Caco-2 (cell line): Measurements from ENCODE around the gene FNDC3B. TPM values are rescaled to one million over a fixed set of nuclear protein-coding genes. Genes with fewer than 3 reads are reported as not detected.

Experiments
- BruUV-seq: library from RNA; stranded (reverse); fragments of 400-500 nt; replicated peaks from 2 replicates; lab custom pipeline; 2021; lab: Mats Ljungman, UMichigan
- CTCF ChIA-PET: fragments of 300-600 bp; sonication (Branson Sonifier 250); formaldehyde crosslinking; loops from one replicate; lab custom pipeline; 2022; ENCODE audit warnings: antibody characterized with exemption; lab: Charles Lee
- POLR2A ChIA-PET: fragments of 300-600 bp; sonication (Branson Sonifier 250); formaldehyde crosslinking; loops from one replicate; lab custom pipeline; 2022; ENCODE audit warnings: antibody characterized with exemption; lab: Charles Lee
- DNase-seq, 2 experiments: peaks; one replicate each; pipeline versions ENCODE4 v3.0.0 to v3.0.0-alpha.2; 2020 to 2022
- H3K27me3 ChIP-seq: replicated peaks from 2 replicates; pipeline ENCODE4 v1.6.0; 2011; ENCODE audit warnings: low read length; ENCODE audit not compliant: control insufficient read depth, insufficient read depth
- H3K36me3 ChIP-seq: 2 replicates; pipeline ENCODE4 v1.5.1; 2011; ENCODE audit warnings: low read length; ENCODE audit not compliant: control insufficient read depth, insufficient read depth
- H3K4me1 ChIP-seq: fragments of 250-450 bp; sonication (Bioruptor Pico); 2 replicates; pipeline ENCODE4 v1.5.1; 2020; ENCODE audit warnings: mild to moderate bottlenecking
- H3K4me3 ChIP-seq: 2 replicates; pipeline ENCODE4 v1.5.1; 2011; ENCODE audit warnings: low read depth, mild to moderate bottlenecking, control low read depth, low read length
- H3K9me3 ChIP-seq: fragments of 250-450 bp; sonication (Bioruptor Pico); 2 replicates; pipeline ENCODE4 v1.5.1; 2020; ENCODE audit warnings: mild to moderate bottlenecking, moderate library complexity
- H3K27ac Mint-ChIP-seq: one replicate; pipeline ENCODE4 v1.8.0; 2022; ENCODE audit warnings: mixed read lengths; ENCODE audit not compliant: unreplicated experiment
- H3K27me3 Mint-ChIP-seq: one replicate; pipeline ENCODE4 v1.8.0; 2022; ENCODE audit warnings: mixed read lengths; ENCODE audit not compliant: insufficient read depth, unreplicated experiment
- H3K36me3 Mint-ChIP-seq: one replicate; pipeline ENCODE4 v1.8.0; 2022; ENCODE audit warnings: mild to moderate bottlenecking, mixed read lengths; ENCODE audit not compliant: insufficient read depth, unreplicated experiment
- H3K4me1 Mint-ChIP-seq: one replicate; pipeline ENCODE4 v1.8.0; 2022; ENCODE audit warnings: low read depth, mixed read lengths; ENCODE audit not compliant: unreplicated experiment
- H3K4me3 Mint-ChIP-seq: one replicate; pipeline ENCODE4 v1.8.0; 2022; ENCODE audit warnings: mild to moderate bottlenecking, moderate library complexity, mixed read lengths; ENCODE audit not compliant: unreplicated experiment
- H3K9me3 Mint-ChIP-seq: one replicate; pipeline ENCODE4 v1.8.0; 2022; ENCODE audit warnings: mixed read lengths; ENCODE audit not compliant: unreplicated experiment
- CTCF ChIP-seq, 2 experiments: fragments of 200-600 bp in 1 of 2; IDR thresholded peaks; 1 replicate in 1 of 2; 2 replicates in 1 of 2; pipeline versions ENCODE4 v1.5.1 to v1.8.0; 2011 to 2022; ENCODE audit warnings: antibody characterized with exemption in 1 of 2, control low read depth in 1 of 2, inconsistent platforms in 1 of 2, low read depth in 1 of 2, low read length in 1 of 2, mild to moderate bottlenecking in 1 of 2, moderate library complexity in 1 of 2; ENCODE audit not compliant: insufficient read depth in 1 of 2, severe bottlenecking in 1 of 2, unreplicated experiment in 1 of 2
- intact Hi-C: fragments of 100-400 bp; cut with micrococcal nuclease; formaldehyde crosslinking; loops from one replicate; pipeline ENCODE4 v1.10.0; 2022; ENCODE audit not compliant: unreplicated experiment
- total RNA-seq: library from RNA; stranded (reverse); gene quantifications from 2 replicates; pipeline ENCODE4 v1.2.3, GENCODE V29; 2022

FNDC3B gene
- total RNA-seq, 1 experiment from 2014 or later = 59.8 TPM

- no peaks in the 10 kb centered on the region for H3K27me3 Mint-ChIP-seq
- TF ChIP-seq CTCF (IDR thresholded peaks at IDR 0.05; ENCODE audit: insufficient read depth in 1 of 2, low read depth in 1 of 2, low read length in 1 of 2, severe bottlenecking in 1 of 2, unreplicated experiment in 1 of 2) = no peak
- intact Hi-C loops = no loop called here
- H3K36me3 Mint-ChIP-seq = peaks cover 7% of the 10 kb centered on the region
- no TSS peak for BruUV-seq
- no peaks in the 10 kb centered on the region for H3K9me3 Mint-ChIP-seq
- Histone ChIP-seq H3K36me3 (no peaks in the 10 kb centered on the region), H3K27me3 (no peaks in the 10 kb centered on the region), H3K9me3 (no peaks in the 10 kb centered on the region), H3K4me3 (no peak overlapping the region), H3K4me1 (peaks cover 31% of the 10 kb centered on the region)
- ChIA-PET POLR2A (no interaction called here), CTCF (no interaction called here)
- no peak for DNase-seq
- no peak overlapping the region for H3K4me3 Mint-ChIP-seq
- no peak overlapping the region for H3K27ac Mint-ChIP-seq
- peaks cover 13% of the 10 kb centered on the region for H3K4me1 Mint-ChIP-seq
These were observed 34.7 kb downstream of the FNDC3B start for GRCh38 chr3:172074032-172074431.

DNA sequence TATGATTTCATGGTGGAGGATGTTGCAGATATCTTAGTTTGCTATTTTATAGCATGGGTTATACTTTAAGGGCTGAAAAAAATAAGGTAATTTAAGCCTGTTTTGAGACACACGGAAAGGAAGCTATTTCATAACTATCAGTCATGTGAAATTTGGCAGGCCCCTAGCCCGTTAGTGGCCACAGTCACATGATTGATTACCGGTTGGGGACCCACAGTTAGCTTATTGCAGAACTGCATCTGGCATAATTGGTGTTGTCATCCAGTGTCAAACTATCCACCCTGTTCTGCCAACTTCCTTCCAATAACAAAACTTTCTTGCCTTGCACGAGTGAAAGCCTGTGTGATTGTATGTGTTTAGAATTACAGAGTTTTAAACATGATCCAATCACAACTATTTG lies 35.2 kb downstream of the FNDC3B start:
- no peak for TF ChIP-seq CTCF (IDR thresholded peaks at IDR 0.05; ENCODE audit: insufficient read depth in 1 of 2, low read depth in 1 of 2, low read length in 1 of 2, severe bottlenecking in 1 of 2, unreplicated experiment in 1 of 2)
- BruUV-seq = no TSS peak
- H3K4me3 ChIP-seq = no peak overlapping the region
- H3K27ac Mint-ChIP-seq = no peak overlapping the region
- H3K36me3 ChIP-seq = no peaks in the 10 kb centered on the region
- no peak for DNase-seq
- H3K4me3 Mint-ChIP-seq = no peak overlapping the region
- peaks cover 36% of the 10 kb centered on the region for H3K4me1 ChIP-seq
- H3K27me3 Mint-ChIP-seq = no peaks in the 10 kb centered on the region
- intact Hi-C loops = no loop called here
- peaks cover 14% of the 10 kb centered on the region for H3K4me1 Mint-ChIP-seq
- peaks cover 7% of the 10 kb centered on the region for H3K36me3 Mint-ChIP-seq
- CTCF ChIA-PET = no interaction called here
- H3K9me3 ChIP-seq = no peaks in the 10 kb centered on the region
- H3K9me3 Mint-ChIP-seq = no peaks in the 10 kb centered on the region
- POLR2A ChIA-PET = no interaction called here
- H3K27me3 ChIP-seq = no peaks in the 10 kb centered on the region

DNA sequence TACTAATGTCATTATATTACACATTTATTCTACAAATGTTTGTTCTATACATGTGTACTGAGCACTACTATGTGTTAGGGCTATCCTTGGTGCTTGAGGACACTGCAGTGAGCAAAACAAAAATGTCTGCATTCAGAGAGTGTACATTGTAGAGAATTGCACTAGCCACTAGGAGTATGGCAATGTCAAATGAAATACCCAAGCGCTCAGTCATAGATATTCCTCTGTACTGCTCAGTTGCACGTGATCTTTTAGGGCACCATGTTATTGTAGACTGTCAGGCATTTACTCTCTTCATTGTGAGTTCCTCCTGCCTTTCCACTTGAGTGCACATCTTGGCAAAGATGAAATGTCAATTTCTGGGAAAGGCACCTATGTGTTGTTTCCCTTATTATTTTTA lies 36.8 kb downstream of the FNDC3B start:
- no peak overlapping the region for H3K4me3 ChIP-seq
- DNase-seq = no peak
- H3K27me3 ChIP-seq = no peaks in the 10 kb centered on the region
- no peaks in the 10 kb centered on the region for H3K36me3 ChIP-seq
- Mint-ChIP-seq H3K4me3 (no peak overlapping the region), H3K36me3 (peaks cover 7% of the 10 kb centered on the region), H3K27me3 (no peaks in the 10 kb centered on the region), H3K27ac (no peak overlapping the region), H3K9me3 (no peaks in the 10 kb centered on the region), H3K4me1 (peaks cover 22% of the 10 kb centered on the region)
- no peak for TF ChIP-seq CTCF (IDR thresholded peaks at IDR 0.05; ENCODE audit: insufficient read depth in 1 of 2, low read depth in 1 of 2, low read length in 1 of 2, severe bottlenecking in 1 of 2, unreplicated experiment in 1 of 2)
- BruUV-seq = no TSS peak
- no peaks in the 10 kb centered on the region for H3K9me3 ChIP-seq
- ChIA-PET CTCF (no interaction called here), POLR2A (no interaction called here)
- peaks cover 49% of the 10 kb centered on the region for H3K4me1 ChIP-seq
- intact Hi-C loops = no loop called here
